Chondrocyte (in vitro differentiated cells): ENCODE measurements around the gene GSG1L. TPM values are rescaled to one million over a fixed set of nuclear protein-coding genes. Genes with fewer than 3 reads are reported as not detected.

Source experiments
- DNase-seq: peaks from one replicate; pipeline ENCODE4 v3.0.0; 2021; ENCODE audit warnings: mixed read lengths, low spot score
- H3K27ac Mint-ChIP-seq: one replicate; pipeline ENCODE4 v1.8.0; 2021; ENCODE audit warnings: mild to moderate bottlenecking, moderate library complexity, mixed read lengths; ENCODE audit not compliant: unreplicated experiment
- H3K27me3 Mint-ChIP-seq: 2 replicates; pipeline ENCODE4 v1.8.0; 2021; ENCODE audit warnings: low read depth, mixed read lengths
- H3K36me3 Mint-ChIP-seq: 2 replicates; pipeline ENCODE4 v1.8.0; 2021; ENCODE audit warnings: low read depth, mixed read lengths
- H3K4me1 Mint-ChIP-seq: 2 replicates; pipeline ENCODE4 v1.8.0; 2021; ENCODE audit warnings: low read depth, mild to moderate bottlenecking, mixed read lengths
- H3K4me3 Mint-ChIP-seq: one replicate; pipeline ENCODE4 v1.8.0; 2021; ENCODE audit warnings: mild to moderate bottlenecking, moderate library complexity, mixed read lengths; ENCODE audit not compliant: unreplicated experiment
- H3K9me3 Mint-ChIP-seq: 2 replicates; pipeline ENCODE4 v1.8.0; 2021; ENCODE audit warnings: low read depth, mixed read lengths
- CTCF ChIP-seq: fragments of 200-600 bp; sonication (generic); IDR thresholded peaks from 2 replicates; pipeline ENCODE4 v1.5.0; 2021; ENCODE audit warnings: antibody characterized with exemption, mild to moderate bottlenecking, moderate library complexity
- total RNA-seq: library from RNA; stranded (reverse); gene quantifications from 3 replicates; pipeline ENCODE4 v1.2.1, GENCODE V29; 2021

The GSG1L gene
- total RNA-seq, 1 donor from 2014 or later = not detected

DNA sequence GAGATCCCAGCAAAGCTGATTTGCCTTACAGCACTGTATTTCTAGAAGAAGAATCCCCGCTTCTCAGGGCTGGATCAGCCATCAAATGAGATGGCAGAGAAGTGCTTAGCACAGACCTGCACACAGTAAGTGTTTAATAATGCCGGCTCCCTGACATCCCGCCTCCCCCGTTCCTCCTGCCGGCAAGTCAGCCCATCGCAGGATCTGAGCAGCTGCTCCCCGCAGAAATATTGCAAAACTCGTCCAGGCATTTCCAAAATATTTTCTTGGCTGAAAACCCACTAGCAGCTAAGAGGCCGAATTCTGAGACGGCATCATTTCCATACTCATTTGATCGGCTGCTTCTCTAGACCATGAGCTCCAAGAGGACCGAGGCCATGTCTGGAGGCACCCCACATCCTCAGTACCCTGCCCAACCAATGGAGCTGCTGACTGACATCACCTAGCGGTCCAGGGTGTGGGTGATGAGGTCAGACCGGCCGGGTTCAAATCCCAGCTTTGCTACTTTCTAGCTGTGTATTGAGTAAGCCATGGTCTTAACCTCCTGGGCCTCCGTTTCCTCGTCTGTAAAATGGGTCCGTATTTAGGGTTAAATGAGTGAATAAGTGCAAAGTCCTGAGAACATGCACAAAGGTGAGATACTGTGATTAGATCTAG lies 262.1 kb downstream of the GSG1L start:
- H3K9me3 Mint-ChIP-seq = no peaks in the 10 kb centered on the region
- TF ChIP-seq CTCF = no peak
- H3K36me3 Mint-ChIP-seq = no peaks in the 10 kb centered on the region
- no peak overlapping the region for H3K27ac Mint-ChIP-seq
- peaks cover 37% of the 10 kb centered on the region for H3K27me3 Mint-ChIP-seq
- H3K4me3 Mint-ChIP-seq = no peak overlapping the region
- H3K4me1 Mint-ChIP-seq = no peaks in the 10 kb centered on the region
- no peak for DNase-seq

DNA sequence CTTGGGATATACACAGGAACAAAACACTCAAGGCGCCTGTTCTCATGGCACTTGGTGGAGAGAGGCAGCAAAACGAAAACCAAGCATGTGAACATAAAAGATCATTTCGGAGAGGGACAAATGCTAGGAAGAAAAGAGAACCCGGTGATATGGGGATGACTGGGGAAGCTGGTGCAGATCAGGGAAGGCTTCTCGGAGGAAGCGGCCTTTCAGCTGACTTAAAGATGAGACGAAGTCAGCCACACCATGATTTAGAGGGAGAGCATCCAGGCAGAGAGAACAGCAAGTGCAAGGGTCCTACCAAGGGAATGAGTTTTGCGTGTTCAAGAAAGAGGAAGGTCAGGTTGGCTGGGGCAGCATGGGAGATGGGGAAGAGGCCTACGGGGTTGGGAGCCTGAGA lies 262.7 kb downstream of the GSG1L start:
- H3K9me3 Mint-ChIP-seq = no peaks in the 10 kb centered on the region
- no peak overlapping the region for H3K27ac Mint-ChIP-seq
- TF ChIP-seq CTCF = no peak
- no peaks in the 10 kb centered on the region for H3K4me1 Mint-ChIP-seq
- no peak for DNase-seq
- no peaks in the 10 kb centered on the region for H3K36me3 Mint-ChIP-seq
- no peak overlapping the region for H3K4me3 Mint-ChIP-seq
- peaks cover 33% of the 10 kb centered on the region for H3K27me3 Mint-ChIP-seq

DNA sequence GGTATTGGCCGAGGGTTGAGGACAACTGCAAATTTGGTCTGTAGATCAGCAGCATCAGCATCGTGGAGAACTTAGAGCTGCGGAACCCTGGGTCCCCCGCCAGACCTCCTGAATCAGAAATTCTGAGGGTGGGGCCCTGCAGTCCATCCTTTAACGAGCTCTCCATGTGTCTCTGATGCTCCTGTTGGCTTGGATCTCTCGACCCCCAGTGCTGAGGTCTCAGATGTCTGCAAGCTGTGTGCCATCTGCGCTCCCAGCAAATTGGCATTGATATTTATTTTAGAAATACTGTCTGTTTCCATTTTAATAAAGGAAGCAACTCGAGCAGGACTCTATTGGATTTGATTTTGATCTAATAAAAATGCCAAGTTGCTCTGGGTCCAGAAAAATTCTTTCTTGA lies 263.6 kb downstream of the GSG1L start:
- Mint-ChIP-seq H3K27ac (no peak overlapping the region), H3K4me3 (no peak overlapping the region), H3K27me3 (peaks cover 33% of the 10 kb centered on the region), H3K36me3 (no peaks in the 10 kb centered on the region), H3K4me1 (no peaks in the 10 kb centered on the region), H3K9me3 (no peaks in the 10 kb centered on the region)
- no peak for TF ChIP-seq CTCF
- DNase-seq = no peak

DNA sequence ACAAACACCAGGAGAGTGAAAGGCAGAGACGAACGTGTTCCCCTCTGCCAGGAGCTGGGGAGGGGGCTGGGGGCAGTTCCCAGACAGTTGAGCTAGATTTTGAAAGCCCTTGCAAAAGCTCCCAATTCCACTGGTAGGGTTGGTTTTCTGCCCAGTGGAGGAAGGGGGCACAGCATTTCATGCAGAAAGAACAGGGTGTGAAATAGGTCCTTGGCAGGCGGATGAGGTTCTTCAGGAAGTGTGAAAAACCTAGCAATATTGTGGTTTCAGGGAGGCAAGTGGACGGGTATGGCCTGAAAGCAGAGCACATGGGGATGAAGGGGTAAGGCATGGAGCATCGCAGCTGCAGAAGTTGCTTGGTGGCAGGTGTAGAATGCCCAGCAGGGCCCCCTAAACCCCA lies 265.3 kb downstream of the GSG1L start:
- DNase-seq = no peak
- no peaks in the 10 kb centered on the region for H3K36me3 Mint-ChIP-seq
- H3K27ac Mint-ChIP-seq = no peak overlapping the region
- TF ChIP-seq CTCF = no peak
- no peak overlapping the region for H3K4me3 Mint-ChIP-seq
- H3K27me3 Mint-ChIP-seq = peaks cover 22% of the 10 kb centered on the region
- peaks cover 3% of the 10 kb centered on the region for H3K4me1 Mint-ChIP-seq
- H3K9me3 Mint-ChIP-seq = no peaks in the 10 kb centered on the region

DNA sequence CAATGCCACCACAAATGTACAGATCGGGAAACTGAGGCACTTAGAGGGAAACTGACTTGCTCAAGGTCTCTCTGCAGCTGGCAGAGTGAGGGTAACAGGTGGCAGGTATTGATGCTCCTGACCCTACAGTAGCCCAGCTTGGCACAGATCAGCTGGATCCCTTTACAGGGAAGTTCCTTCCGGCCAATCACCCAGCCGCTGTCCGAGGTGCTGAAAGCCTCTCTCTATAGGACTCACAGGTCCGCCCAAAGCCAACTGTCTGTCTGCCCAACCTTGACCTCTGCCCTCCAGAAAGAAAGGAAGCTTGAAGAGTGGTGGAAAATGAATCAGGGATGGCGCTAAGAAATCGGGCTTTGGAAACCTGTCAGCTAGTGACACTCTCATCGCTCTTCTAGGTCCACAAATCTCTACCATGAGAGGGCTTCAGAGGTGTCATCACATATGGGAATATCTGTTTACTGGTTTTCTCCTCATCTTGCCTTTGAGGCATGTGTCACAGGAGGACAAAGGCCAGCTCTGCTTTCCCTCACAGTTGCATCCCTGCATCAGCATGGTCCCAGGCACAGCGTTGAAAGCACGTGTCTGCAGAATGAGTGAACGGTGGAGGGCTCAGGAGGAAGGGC lies 267.4 kb downstream of the GSG1L start:
- no peak for DNase-seq
- no peak for TF ChIP-seq CTCF
- Mint-ChIP-seq H3K4me3 (no peak overlapping the region), H3K36me3 (no peaks in the 10 kb centered on the region), H3K4me1 (peaks cover 9% of the 10 kb centered on the region), H3K27ac (no peak overlapping the region), H3K27me3 (peaks cover 7% of the 10 kb centered on the region), H3K9me3 (no peaks in the 10 kb centered on the region)
